Erythroblast (primary cell): ENCODE results near the gene INHBA.

Experiments used
- DNase-seq, 2 experiments: peaks; one replicate each; lab custom pipeline; 2025; lab: John Stamatoyannopoulos, UW
- GATA1 ChIP-seq: IDR thresholded peaks from 2 replicates; pipeline ENCODE4 v1.6.1; 2011; ENCODE audit warnings: low read depth, mild to moderate bottlenecking, control low read depth, low read length, moderate library complexity
- POLR2A ChIP-seq: IDR thresholded peaks from 2 replicates; pipeline ENCODE4 v1.6.1; 2011; ENCODE audit warnings: mild to moderate bottlenecking, low read length

Gene INHBA

GRCh38 chr7:41641011-41641664, 61.8 kb downstream of the INHBA start:
- DNase-seq = no peak
- TF ChIP-seq POLR2A (no peak), GATA1 (no peak)

GRCh38 chr7:41640487-41640886, 62.4 kb downstream of the INHBA start:
- no peak for DNase-seq
- TF ChIP-seq GATA1 (no peak), POLR2A (no peak)

- no peak for TF ChIP-seq GATA1
- TF ChIP-seq POLR2A = no peak
- DNase-seq = no peak
Measured at GRCh38 chr7:41637049-41637448, 65.8 kb downstream of the INHBA start.
